Measurements from ENCODE around the gene ECT2L.

The ECT2L gene

DNA sequence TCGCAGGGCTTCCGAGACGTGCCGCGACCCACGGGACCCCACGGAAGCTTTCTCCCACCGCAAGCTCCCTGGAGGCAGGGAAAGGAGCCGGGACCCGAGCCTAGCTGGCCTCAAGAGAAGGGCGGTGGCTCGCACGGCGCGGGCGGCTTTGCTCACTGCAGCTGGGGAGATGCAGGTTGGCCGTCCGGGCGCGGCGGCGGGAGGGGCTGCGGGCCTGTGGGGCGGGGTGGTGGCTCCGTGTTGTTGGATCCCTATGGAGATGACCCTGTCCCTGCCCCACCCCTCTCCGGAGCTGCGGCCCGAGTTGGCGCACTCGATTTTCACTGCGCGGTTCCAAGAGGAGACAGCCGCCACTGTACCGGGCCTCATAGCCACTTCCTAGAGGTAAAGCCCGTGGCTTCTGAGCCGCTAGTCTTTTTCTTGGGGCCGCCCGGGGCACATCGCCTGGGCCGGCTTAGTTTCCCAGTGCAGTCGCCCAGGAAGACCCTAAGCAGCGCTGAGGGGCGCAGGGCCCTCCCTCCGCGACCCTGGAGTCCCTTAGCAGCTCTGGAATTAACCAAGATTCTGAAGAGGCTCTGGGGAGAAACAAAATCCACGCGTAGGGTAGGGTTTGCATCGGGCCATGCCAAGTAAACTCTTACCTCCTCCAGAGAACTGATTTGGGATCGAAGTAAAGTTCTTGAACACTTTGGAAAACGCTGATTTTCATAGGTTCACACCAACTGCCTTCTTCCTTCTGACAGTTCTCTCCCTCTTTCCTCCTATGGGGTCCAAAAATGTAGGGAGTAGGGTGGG is at the start of gene ECT2L:
Gene ECT2L, plus strand, starts transcription at position 279 of the 795 bp plus-strand sequence. CDS start 17,188 bp downstream, outside the sequence.
- peak; percentile 87 for DNase-seq

- DNase-seq: no peak
Measured at GRCh38 chr6:138752017-138752416, 43.9 kb upstream of the ECT2L start.

GRCh38 chr6:138757136-138757535 is 38.8 kb upstream of the ECT2L start:
- no peak for DNase-seq

DNA sequence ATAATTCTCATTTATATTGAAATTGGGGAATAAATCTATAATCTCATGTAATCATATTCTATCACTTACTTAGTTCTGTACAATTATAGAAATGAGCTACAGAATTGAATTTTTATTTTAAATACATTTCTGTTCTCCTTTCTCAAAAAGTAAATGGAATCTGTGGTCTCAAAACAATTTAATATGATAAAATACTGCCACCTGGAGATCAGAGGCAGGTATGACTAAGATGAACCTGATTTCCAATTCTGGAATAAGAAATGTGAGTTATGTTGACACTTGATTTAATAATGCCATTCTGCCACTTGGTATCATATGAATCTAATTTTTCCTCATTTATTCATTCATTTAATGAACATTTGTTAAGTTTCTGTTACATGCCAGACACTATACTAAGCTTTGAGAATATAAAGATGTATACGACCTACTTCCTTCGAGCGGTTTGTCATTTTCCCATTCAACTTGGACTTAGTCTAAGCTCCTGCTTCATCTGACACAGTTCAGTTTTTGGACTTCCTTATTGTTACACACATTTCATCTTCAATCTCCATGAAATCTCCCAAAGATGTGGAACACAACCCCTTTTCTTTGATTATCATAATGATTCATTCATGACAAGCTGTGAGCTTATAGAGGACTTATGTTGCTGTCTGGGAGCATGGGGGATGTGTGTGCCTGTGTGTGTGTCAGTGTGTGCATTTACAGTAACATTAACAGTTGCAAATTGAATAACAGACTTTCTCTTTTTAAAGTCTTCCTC is 29.8 kb upstream of the ECT2L start:
- no peak for DNase-seq

GRCh38 chr6:138769102-138769676 is 26.7 kb upstream of the ECT2L start:
- DNase-seq: no peak

- DNase-seq: no peak
Measured at GRCh38 chr6:138772596-138773176, 23.2 kb upstream of the ECT2L start.

- peak; percentile 96 for DNase-seq
Measured at GRCh38 chr6:138773177-138774091, 22.5 kb upstream of the ECT2L start, which contains the start of gene CCDC28A. CCDC28A (plus strand) TSS chr6:138773769; CDS start chr6:138776121, 2,352 bp downstream.

GRCh38 chr6:138774370-138774769 is 21.5 kb upstream of the ECT2L start:
- DNase-seq: no peak

DNA sequence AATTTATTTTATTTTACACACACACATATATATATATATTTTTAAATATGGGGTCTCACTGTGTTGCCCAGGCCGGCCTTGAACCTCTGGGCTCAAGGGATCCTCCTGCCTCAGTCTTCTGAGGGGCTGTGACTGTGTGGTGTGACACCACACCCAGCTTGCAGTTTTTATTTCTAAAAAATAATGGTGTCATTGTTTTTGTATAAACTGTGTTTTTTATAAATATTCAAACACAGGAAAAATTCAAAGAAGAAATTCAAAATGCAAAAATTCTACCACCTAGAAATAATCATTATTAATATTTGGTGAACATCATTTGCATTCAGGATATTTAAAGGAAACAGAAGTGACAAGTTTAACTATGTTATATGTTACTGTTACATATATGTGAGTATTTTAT is 19.2 kb upstream of the ECT2L start:
- DNase-seq: no peak

GRCh38 chr6:138778331-138778730 is 17.6 kb upstream of the ECT2L start:
- no peak for DNase-seq

GRCh38 chr6:138782243-138782642 is 13.6 kb upstream of the ECT2L start:
- no peak for DNase-seq

- DNase-seq: no peak
Measured at GRCh38 chr6:138785079-138785478, 10.8 kb upstream of the ECT2L start.

DNA sequence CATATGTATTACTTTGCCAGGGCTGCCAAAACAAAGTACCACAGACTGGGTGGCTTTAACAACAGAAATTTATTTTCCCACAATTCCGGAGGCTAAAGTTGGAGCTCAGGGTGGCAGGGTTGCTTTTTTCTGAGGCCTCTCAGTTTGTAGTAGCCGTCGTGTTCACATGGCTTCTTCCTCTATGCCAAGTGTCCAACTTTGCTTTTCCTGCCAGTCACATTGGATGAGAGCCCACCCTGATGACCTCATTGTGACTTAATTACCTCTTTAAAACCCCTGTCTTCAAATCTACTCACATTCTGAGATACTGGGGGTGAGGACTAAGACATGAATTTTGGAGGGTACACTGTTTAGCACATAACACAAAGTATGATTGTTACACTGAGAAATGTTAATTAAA is 9.9 kb upstream of the ECT2L start:
- DNase-seq: no peak

DNA sequence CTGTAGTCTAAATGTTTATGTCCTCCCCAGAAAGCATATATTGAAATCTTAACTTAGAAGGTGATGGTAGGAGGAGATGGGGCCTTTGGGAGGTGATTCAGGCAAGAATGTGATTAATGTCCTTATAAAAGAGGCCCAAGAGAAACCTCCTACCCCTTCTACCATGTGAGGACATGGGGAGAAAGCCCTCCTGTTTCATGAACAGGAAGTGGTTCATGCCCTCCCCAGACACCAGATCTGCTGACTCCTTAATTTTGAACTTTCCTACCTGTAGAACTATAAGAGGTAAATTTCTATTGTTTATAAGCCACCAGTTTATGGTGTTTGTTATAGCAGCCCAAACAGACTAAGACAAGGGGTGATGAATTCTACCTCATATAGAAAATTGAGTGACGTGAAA is 8.7 kb upstream of the ECT2L start:
- DNase-seq: no peak

DNA sequence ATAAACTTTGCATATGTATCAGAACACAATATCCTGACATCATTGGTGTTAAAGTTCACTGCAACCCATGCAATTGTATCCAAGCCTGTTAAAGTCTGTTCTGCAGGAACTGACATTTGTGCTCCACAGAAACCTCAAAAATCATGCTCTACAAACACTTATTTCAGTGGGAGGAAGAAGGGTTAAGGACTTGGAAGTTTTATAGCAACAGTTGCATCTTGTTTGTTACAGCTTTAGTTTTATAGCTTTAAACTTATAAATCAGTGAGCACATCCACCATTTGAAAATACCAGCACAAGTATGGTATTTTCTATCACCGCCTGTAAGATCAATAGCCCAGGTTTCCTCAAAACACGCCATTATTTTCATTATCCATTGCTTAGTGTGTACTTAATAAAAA is 884 bp downstream of the ECT2L start:
- DNase-seq: no peak

- DNase-seq: no peak
Measured at GRCh38 chr6:138797806-138798446, 2.0 kb downstream of the ECT2L start.

DNA sequence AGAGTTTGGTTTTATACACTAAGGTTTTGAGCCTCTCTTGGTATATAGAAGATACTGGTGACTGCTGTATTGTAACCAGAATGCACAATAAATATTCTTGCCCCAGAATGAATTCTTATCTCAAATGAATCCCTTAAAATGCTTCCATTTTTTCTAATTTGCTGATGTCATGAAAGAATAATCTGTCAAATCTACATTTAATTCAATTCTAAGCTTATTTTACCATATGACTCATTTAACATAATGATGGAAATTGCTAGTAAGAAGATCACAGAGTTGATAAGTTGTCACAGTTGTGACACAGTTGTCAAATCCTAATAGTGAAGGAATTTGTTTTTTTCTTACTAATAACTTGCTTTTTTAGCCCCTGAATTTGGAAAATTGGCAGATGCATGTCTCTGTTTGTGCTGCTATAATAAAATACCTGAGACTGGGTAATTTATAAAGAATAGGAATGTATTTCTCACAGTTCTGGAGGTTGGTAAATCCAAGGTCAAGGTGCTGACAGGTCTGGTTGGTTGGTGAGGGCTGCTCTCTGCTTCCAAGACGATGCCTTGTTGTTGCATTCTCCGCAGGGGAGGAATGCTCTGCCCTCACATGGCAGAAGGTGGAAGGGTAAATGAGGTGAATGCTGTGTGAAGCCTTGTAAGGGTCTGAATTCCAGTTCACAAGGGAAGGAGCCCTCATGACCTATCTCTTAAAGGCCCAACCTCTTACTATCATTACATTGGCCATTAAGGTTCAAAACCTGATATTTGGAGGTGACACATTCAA is 4.7 kb downstream of the ECT2L start:
- no peak for DNase-seq

- DNase-seq: no peak
Measured at GRCh38 chr6:138803331-138803730, 7.4 kb downstream of the ECT2L start.

DNA sequence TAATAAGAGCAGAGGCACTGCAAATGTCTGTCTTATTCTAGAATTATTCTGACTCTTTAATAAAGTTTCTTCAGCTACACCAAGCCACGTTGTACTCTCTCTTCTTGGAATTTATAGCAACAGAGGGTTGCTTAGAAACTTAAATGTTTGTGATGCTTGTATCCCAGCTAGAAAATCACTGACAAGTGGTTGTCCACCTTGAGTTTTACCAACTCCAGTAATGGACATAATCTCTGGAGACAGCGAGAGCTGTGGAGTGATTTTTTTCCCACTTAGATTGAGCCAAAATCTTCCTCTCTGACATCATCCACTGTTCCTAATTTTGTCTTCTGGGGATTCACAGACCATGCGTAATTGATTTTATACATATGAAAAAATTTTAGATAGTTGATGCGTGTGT is 8.0 kb downstream of the ECT2L start:
- no peak for DNase-seq

- DNase-seq: peak; percentile 87
Measured at GRCh38 chr6:138805016-138805765, 9.3 kb downstream of the ECT2L start.
